Panc1 (cell line): ENCODE data around the gene RASL11B.

Source experiments
- CTCF ChIP-seq: fragments of 450-650 bp; IDR thresholded peaks from 2 replicates; pipeline ENCODE4 v1.5.1; 2017; ENCODE audit warnings: mild to moderate bottlenecking
- REST ChIP-seq, 2 experiments: IDR thresholded peaks; 2 replicates each; pipeline ENCODE4 v1.6.1; 2011 to 2012; ENCODE audit warnings: low read depth in 2 of 2, control low read depth in 1 of 2, low read length in 1 of 2, mild to moderate bottlenecking in 1 of 2, moderate library complexity in 1 of 2; ENCODE audit not compliant: insufficient read depth in 1 of 2

GRCh38 chr4:52813546-52813945 is 48.6 kb upstream of the RASL11B start:
- TF ChIP-seq CTCF (no peak), REST (IDR thresholded peaks at IDR 0.05; ENCODE audit: insufficient read depth in 1 of 2, low read depth in 2 of 2, low read length in 1 of 2) (no peak)
